Mesenchymal stem cell (in vitro differentiated cells and primary cell): Measurements from ENCODE around the gene YWHAH.

ENCODE experiments used
- DNase-seq: peaks from one replicate; pipeline ENCODE4 v3.0.0-alpha.2; 2013
- H2AFZ ChIP-seq: one replicate; pipeline ENCODE4 v1.6.1; 2013; ENCODE audit warnings: low read depth, mild to moderate bottlenecking, control low read depth, inconsistent platforms, low read length, moderate library complexity
- H2AK5ac ChIP-seq: 2 replicates; pipeline ENCODE4 v1.6.1; 2013; ENCODE audit warnings: low read length, moderate library complexity, mild to moderate bottlenecking, inconsistent platforms; ENCODE audit not compliant: severe bottlenecking
- H2BK120ac ChIP-seq: one replicate; pipeline ENCODE4 v1.6.1; 2013; ENCODE audit warnings: low read depth, mild to moderate bottlenecking, inconsistent platforms, low read length, moderate library complexity
- H2BK12ac ChIP-seq, 2 experiments: one replicate each; pipeline ENCODE4 v1.6.1; 2013; ENCODE audit warnings: inconsistent platforms in 2 of 2, low read length in 2 of 2, mild to moderate bottlenecking in 2 of 2, moderate library complexity in 2 of 2, control low read depth in 1 of 2
- H2BK15ac ChIP-seq: one replicate; pipeline ENCODE4 v1.6.1; 2013; ENCODE audit warnings: mild to moderate bottlenecking, low read depth, inconsistent platforms; ENCODE audit not compliant: poor library complexity, severe bottlenecking
- H2BK5ac ChIP-seq: 2 replicates; pipeline ENCODE4 v1.6.1; 2013; ENCODE audit warnings: low read depth, mild to moderate bottlenecking, low read length, control low read depth, inconsistent platforms; ENCODE audit not compliant: poor library complexity, severe bottlenecking
- H3K14ac ChIP-seq, 2 experiments: one replicate each; pipeline ENCODE4 v1.6.1; 2013; ENCODE audit warnings: inconsistent platforms in 2 of 2, low read length in 2 of 2, control low read depth in 1 of 2, mild to moderate bottlenecking in 1 of 2, moderate library complexity in 1 of 2
- H3K18ac ChIP-seq, 2 experiments: one replicate each; pipeline ENCODE4 v1.6.1; 2013; ENCODE audit warnings: inconsistent platforms in 2 of 2, low read length in 2 of 2, control low read depth in 1 of 2, low read depth in 1 of 2, mild to moderate bottlenecking in 1 of 2
- H3K23ac ChIP-seq, 2 experiments: one replicate each; pipeline ENCODE4 v1.6.1; 2013; ENCODE audit warnings: inconsistent platforms in 2 of 2, low read length in 2 of 2, mild to moderate bottlenecking in 2 of 2, moderate library complexity in 2 of 2, control low read depth in 1 of 2
- H3K27ac ChIP-seq: 2 replicates; pipeline ENCODE4 v1.5.1; 2013; ENCODE audit warnings: mild to moderate bottlenecking, moderate library complexity, low read length, control low read depth, inconsistent platforms; ENCODE audit not compliant: poor library complexity, severe bottlenecking
- H3K27me3 ChIP-seq, 2 experiments: 2 replicates each; pipeline versions ENCODE4 v1.6.1 to v1.7.0; 2013; ENCODE audit warnings: low read length in 2 of 2, mild to moderate bottlenecking in 2 of 2, moderate library complexity in 2 of 2, control low read depth in 1 of 2, inconsistent platforms in 1 of 2; ENCODE audit not compliant: control insufficient read depth in 1 of 2, insufficient read depth in 1 of 2
- H3K36me3 ChIP-seq, 2 experiments: 2 replicates each; pipeline versions ENCODE4 v1.6.1 to v1.7.0; 2013; ENCODE audit warnings: low read length in 2 of 2, control low read depth in 1 of 2, inconsistent platforms in 1 of 2, low read depth in 1 of 2, mild to moderate bottlenecking in 1 of 2; ENCODE audit not compliant: insufficient read depth in 2 of 2, control insufficient read depth in 1 of 2
- H3K4ac ChIP-seq, 2 experiments: one replicate each; pipeline ENCODE4 v1.6.1; 2013; ENCODE audit warnings: inconsistent platforms in 2 of 2, low read length in 2 of 2, mild to moderate bottlenecking in 2 of 2, moderate library complexity in 2 of 2, control low read depth in 1 of 2, low read depth in 1 of 2
- H3K4me1 ChIP-seq: 2 replicates; pipeline ENCODE4 v1.6.1; 2013; ENCODE audit warnings: low read depth, low read length, control low read depth; ENCODE audit not compliant: control insufficient read depth, insufficient read depth
- H3K4me2 ChIP-seq: 2 replicates; pipeline ENCODE4 v1.6.1; 2013; ENCODE audit warnings: low read length, mild to moderate bottlenecking, inconsistent platforms; ENCODE audit not compliant: poor library complexity, severe bottlenecking
- H3K4me3 ChIP-seq, 2 experiments: 2 replicates each; pipeline versions ENCODE4 v1.5.1 to v1.7.0; 2013; ENCODE audit warnings: low read length in 2 of 2, mild to moderate bottlenecking in 2 of 2, control low read depth in 1 of 2, low read depth in 1 of 2; ENCODE audit not compliant: insufficient read depth in 1 of 2
- H3K79me1 ChIP-seq: replicated peaks from 2 replicates; pipeline ENCODE4 v1.6.1; 2013; ENCODE audit warnings: mild to moderate bottlenecking, control low read depth, low read length, inconsistent platforms; ENCODE audit not compliant: poor library complexity, severe bottlenecking
- H3K9ac ChIP-seq: 2 replicates; pipeline ENCODE4 v1.7.0; 2013; ENCODE audit warnings: mild to moderate bottlenecking, low read length, moderate library complexity
- H3K9me3 ChIP-seq: 2 replicates; pipeline ENCODE4 v1.7.0; 2013; ENCODE audit warnings: mild to moderate bottlenecking, low read length; ENCODE audit not compliant: control insufficient read depth
- H4K8ac ChIP-seq: one replicate; pipeline ENCODE4 v1.6.1; 2013; ENCODE audit warnings: inconsistent platforms, mild to moderate bottlenecking, low read length, moderate library complexity
- H4K91ac ChIP-seq: one replicate; pipeline ENCODE4 v1.6.1; 2013; ENCODE audit warnings: mild to moderate bottlenecking, low read length, inconsistent platforms
- WGBS: methylation state at CpG from one replicate; pipeline ENCODE4 v1.1.7; 2013; ENCODE audit warnings: mixed read lengths; 5-methylcytosine and 5-hydroxymethylcytosine counted together

YWHAH gene

GRCh38 chr22:31945971-31946680, 1.8 kb downstream of the YWHAH start:
- 19% methylated on average over 6 of the region's 8 CpGs for WGBS
- H3K9me3 ChIP-seq: no peaks in the 10 kb centered on the region
- H3K18ac ChIP-seq: no peak overlapping the region
- H2BK5ac ChIP-seq: no peak overlapping the region
- peak overlapping the region; percentile 95 for H3K9ac ChIP-seq
- no peak overlapping the region for H4K8ac ChIP-seq
- H2BK12ac ChIP-seq: no peak overlapping the region
- H3K4me1 ChIP-seq: peaks cover 8% of the 10 kb centered on the region
- no peak overlapping the region for H2BK15ac ChIP-seq
- no peak overlapping the region for H3K23ac ChIP-seq
- no peak overlapping the region for H2BK120ac ChIP-seq
- H3K27me3 ChIP-seq: no peaks in the 10 kb centered on the region
- H3K27ac ChIP-seq: peak overlapping the region; percentile 37
- H3K14ac ChIP-seq: no peak overlapping the region
- peak; percentile 57 for DNase-seq
- peaks cover 16 to 17% of the 10 kb centered on the region in 2 experiments for H3K36me3 ChIP-seq
- no peak overlapping the region for H2AFZ ChIP-seq
- no peak overlapping the region for H4K91ac ChIP-seq
- peak overlapping the region; percentile 94 for H3K4me2 ChIP-seq
- H3K79me1 ChIP-seq: no peaks in the 10 kb centered on the region
- no peak overlapping the region for H3K4ac ChIP-seq
- H3K4me3 ChIP-seq: peak overlapping the region in 1 of 2 experiments; percentile 94
- no peak overlapping the region for H2AK5ac ChIP-seq

GRCh38 chr22:31947296-31947695, 3.0 kb downstream of the YWHAH start:
- H2AK5ac ChIP-seq: no peak overlapping the region
- no peak for DNase-seq
- peaks cover 16 to 17% of the 10 kb centered on the region in 2 experiments for H3K36me3 ChIP-seq
- no peak overlapping the region for H3K4me3 ChIP-seq
- H3K79me1 ChIP-seq: no peaks in the 10 kb centered on the region
- no peak overlapping the region for H2BK12ac ChIP-seq
- no peak overlapping the region for H2BK120ac ChIP-seq
- H3K4ac ChIP-seq: no peak overlapping the region
- H3K9me3 ChIP-seq: no peaks in the 10 kb centered on the region
- no peak overlapping the region for H3K23ac ChIP-seq
- no peak overlapping the region for H2BK15ac ChIP-seq
- no peak overlapping the region for H2BK5ac ChIP-seq
- no peak overlapping the region for H4K91ac ChIP-seq
- H3K27me3 ChIP-seq: no peaks in the 10 kb centered on the region
- H3K14ac ChIP-seq: no peak overlapping the region
- no peak overlapping the region for H3K18ac ChIP-seq
- WGBS: 67% methylated on average over 1 of the region's 2 CpGs
- no peak overlapping the region for H2AFZ ChIP-seq
- H4K8ac ChIP-seq: no peak overlapping the region
- no peak overlapping the region for H3K27ac ChIP-seq
- H3K9ac ChIP-seq: peak overlapping the region; percentile 95
- no peak overlapping the region for H3K4me2 ChIP-seq
- H3K4me1 ChIP-seq: peaks cover 12% of the 10 kb centered on the region

GRCh38 chr22:31948002-31948401, 3.7 kb downstream of the YWHAH start:
- H2BK120ac ChIP-seq: no peak overlapping the region
- no peak overlapping the region for H3K4me2 ChIP-seq
- no peaks in the 10 kb centered on the region for H3K79me1 ChIP-seq
- H3K18ac ChIP-seq: no peak overlapping the region
- peaks cover 12% of the 10 kb centered on the region for H3K4me1 ChIP-seq
- no peaks in the 10 kb centered on the region for H3K9me3 ChIP-seq
- H3K4me3 ChIP-seq: no peak overlapping the region
- no peak overlapping the region for H3K4ac ChIP-seq
- 95% methylated on average over 6 of the region's 8 CpGs for WGBS
- no peak overlapping the region for H4K8ac ChIP-seq
- no peak overlapping the region for H2BK5ac ChIP-seq
- H2BK15ac ChIP-seq: no peak overlapping the region
- peaks cover 16 to 17% of the 10 kb centered on the region in 2 experiments for H3K36me3 ChIP-seq
- H3K9ac ChIP-seq: no peak overlapping the region
- no peak overlapping the region for H4K91ac ChIP-seq
- no peak overlapping the region for H3K14ac ChIP-seq
- H3K27ac ChIP-seq: no peak overlapping the region
- H3K27me3 ChIP-seq: no peaks in the 10 kb centered on the region
- no peak for DNase-seq
- H2AK5ac ChIP-seq: no peak overlapping the region
- no peak overlapping the region for H2BK12ac ChIP-seq
- H2AFZ ChIP-seq: no peak overlapping the region
- H3K23ac ChIP-seq: no peak overlapping the region

- no peak overlapping the region for H2BK5ac ChIP-seq
- no peak overlapping the region for H2AK5ac ChIP-seq
- H2AFZ ChIP-seq: no peak overlapping the region
- peaks cover 16 to 17% of the 10 kb centered on the region in 2 experiments for H3K36me3 ChIP-seq
- H4K91ac ChIP-seq: no peak overlapping the region
- no peak overlapping the region for H3K4me2 ChIP-seq
- H3K14ac ChIP-seq: no peak overlapping the region
- H3K4ac ChIP-seq: no peak overlapping the region
- no peak overlapping the region for H3K18ac ChIP-seq
- no peaks in the 10 kb centered on the region for H3K79me1 ChIP-seq
- H2BK120ac ChIP-seq: no peak overlapping the region
- peaks cover 8% of the 10 kb centered on the region for H3K4me1 ChIP-seq
- 98% methylated on average over 4 of the region's 4 CpGs for WGBS
- peak overlapping the region; percentile 12 for H3K9ac ChIP-seq
- H3K27me3 ChIP-seq: no peaks in the 10 kb centered on the region
- no peak overlapping the region for H2BK12ac ChIP-seq
- no peak overlapping the region for H3K23ac ChIP-seq
- H3K27ac ChIP-seq: no peak overlapping the region
- H2BK15ac ChIP-seq: no peak overlapping the region
- no peak overlapping the region for H3K4me3 ChIP-seq
- no peaks in the 10 kb centered on the region for H3K9me3 ChIP-seq
- no peak for DNase-seq
- no peak overlapping the region for H4K8ac ChIP-seq
Observed at GRCh38 chr22:31950226-31950625, 5.9 kb downstream of the YWHAH start.
